ENCODE data around the gene RHOT2. TPM values are rescaled to one million over a fixed set of nuclear protein-coding genes. Genes with fewer than 3 reads are reported as not detected.

Gene RHOT2
- 66.4 to 97.4 TPM (median 83.6 TPM) in 5 replicates for total RNA-seq (2022; extraction: Qiagen RNA extraction; ENCODE audit: low read depth)

DNA sequence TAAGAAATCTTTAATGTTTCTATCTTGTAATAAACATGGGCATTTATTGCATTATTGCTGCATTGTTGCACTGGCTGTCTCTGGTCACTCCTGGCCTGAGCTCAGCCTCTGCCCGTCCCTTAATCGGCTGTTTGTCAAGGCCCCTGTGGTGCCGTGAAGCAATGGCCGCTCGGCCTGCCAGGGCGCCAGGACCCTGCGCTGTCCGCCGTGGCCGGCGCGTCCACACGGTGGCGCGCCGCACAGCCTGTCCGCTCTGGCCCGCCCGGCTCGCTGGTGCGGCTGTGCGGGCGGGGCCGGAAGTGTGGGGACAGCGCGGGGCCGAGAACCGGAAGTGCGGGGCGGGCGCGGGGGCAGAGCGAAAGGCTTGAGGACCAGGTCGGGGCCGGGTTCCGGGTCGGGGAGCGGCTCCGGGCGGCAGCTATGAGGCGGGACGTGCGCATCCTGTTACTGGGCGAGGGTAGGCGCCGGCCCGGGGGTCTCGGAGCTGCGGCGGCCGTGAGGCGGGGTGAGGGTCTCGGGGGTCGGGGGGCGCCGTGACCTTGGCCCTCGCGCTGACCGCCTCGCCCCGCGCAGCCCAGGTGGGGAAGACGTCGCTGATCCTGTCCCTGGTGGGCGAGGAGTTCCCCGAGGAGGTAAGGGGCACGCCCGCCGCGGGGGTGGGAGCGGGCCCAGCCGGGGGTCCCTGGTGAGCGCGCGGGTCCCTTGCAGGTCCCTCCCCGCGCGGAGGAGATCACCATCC, at the start of gene RHOT2:
RHOT2 (plus strand) TSS at position 353 of the 739 bp plus-strand sequence; CDS start at position 421, 68 bp downstream.

DNA sequence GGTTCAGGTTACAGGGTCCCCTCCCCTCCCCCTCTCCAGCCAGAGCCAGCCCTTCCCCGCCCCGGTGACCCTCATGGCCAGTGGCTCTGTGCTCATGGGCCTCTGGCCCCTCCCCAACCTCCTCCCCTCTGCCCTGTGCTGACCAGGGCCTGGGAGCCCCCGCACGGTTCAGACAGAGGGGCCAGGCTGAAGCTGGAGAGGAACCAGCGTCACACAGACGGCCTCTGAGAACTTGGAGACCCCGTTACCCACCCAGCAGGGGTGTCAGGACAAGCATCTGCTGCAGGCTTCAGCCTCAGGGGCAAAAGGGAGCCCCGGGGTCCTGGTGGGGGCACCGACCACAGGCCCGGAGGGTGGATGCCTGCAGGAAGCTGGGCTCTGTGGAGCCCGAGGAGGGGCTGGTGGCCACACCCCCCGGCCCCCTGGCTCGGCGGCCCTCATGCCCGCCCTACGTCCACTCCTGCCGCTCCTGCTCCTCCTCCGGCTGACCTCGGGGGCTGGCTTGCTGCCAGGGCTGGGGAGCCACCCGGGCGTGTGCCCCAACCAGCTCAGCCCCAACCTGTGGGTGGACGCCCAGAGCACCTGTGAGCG, 37.0 kb upstream of the RHOT2 start, which contains the start of gene WFIKKN1:
WFIKKN1 (plus strand) TSS at position 171 of the 591 bp plus-strand sequence; CDS start at position 440, 269 bp downstream.

DNA sequence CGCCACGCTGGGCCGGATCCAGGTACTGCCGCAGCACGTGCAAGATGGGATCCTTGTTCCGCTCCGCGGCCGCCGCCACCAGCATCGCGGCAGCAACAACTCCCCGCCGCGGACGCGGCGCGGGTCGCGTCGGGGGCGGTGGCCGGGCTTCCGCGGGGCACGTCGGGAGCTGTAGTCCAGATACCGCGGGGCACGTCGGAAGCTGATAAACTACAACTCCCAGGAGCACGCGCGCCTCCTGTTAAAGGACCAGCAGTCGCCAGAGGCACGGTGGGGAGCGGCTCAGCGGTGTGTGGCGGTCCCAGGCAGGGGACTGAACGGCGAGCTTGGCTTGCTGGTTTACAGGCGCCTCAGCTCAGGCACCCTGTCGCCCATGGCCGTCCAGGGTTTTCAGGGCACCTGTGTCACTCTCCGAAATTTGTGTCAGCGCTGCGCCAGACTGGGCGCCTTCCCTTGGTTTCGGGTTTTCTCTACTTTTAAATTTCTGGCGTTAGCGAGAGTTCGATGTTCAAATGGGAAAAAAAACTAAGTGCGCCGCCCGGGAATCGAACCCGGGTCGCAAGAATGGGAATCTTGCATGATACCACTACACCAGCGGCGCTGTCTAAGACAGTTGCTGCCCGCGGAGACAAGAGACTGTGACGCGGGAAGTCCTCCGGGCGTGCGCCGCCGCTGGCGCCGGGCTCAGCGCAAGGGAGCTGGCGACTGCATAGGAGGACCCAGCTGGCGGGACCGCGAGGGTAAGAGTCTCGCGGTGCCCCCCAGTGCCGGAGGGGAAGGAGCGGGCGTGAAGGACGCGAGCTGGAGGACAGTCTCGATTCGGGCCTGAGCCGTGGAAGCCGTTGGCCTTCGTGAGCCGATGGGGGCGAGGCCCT, 31.5 kb upstream of the RHOT2 start, which contains the start of gene METTL26:
METTL26 (minus strand) TSS at position 100 of the 875 bp plus-strand sequence; CDS start at position 85, 15 bp downstream.

DNA sequence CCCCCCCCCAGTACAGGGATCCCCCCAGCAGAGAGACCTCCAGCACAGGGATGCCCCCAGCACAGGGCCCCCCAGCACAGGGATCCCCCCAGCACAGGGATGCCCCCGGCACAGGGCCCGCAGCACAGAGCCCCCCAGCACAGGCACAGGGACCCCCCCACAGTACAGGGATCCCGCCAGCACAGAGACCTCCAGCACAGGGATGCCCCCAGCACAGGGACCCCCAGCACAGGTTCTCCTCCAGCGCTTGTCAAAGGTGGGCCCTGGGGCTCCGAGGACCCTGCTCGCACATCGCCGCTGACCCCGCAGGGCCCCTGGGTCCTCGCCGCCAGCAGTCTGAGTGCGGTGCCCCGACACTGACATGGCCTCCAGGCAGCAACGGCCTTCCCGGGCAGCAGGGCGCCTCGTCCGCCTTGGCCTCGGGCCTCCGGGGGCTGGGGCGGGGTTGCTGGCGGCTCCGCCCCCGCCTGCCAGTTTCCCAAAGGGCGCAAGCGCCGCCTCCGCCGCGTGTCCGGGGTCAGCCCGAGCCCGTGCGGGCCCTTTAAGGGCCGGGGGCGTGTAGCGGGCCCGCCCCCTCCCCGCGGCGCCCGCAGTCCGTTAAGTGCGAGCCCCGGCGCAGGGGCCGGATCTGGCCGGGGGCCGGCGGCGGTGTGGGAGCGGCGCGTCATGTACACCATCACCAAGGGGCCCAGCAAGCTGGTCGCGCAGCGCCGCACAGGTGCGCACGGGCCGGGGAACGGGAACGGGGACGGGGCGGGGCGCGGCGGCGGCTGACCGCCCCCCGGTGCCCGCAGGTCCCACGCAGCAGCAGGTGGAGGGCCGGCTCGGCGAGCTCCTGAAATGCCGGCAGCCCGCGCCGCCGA, 26.4 kb upstream of the RHOT2 start, which contains the start of gene MCRIP2:
MCRIP2 (plus strand) TSS at position 503 of the 863 bp plus-strand sequence; CDS start at position 667, 164 bp downstream.

DNA sequence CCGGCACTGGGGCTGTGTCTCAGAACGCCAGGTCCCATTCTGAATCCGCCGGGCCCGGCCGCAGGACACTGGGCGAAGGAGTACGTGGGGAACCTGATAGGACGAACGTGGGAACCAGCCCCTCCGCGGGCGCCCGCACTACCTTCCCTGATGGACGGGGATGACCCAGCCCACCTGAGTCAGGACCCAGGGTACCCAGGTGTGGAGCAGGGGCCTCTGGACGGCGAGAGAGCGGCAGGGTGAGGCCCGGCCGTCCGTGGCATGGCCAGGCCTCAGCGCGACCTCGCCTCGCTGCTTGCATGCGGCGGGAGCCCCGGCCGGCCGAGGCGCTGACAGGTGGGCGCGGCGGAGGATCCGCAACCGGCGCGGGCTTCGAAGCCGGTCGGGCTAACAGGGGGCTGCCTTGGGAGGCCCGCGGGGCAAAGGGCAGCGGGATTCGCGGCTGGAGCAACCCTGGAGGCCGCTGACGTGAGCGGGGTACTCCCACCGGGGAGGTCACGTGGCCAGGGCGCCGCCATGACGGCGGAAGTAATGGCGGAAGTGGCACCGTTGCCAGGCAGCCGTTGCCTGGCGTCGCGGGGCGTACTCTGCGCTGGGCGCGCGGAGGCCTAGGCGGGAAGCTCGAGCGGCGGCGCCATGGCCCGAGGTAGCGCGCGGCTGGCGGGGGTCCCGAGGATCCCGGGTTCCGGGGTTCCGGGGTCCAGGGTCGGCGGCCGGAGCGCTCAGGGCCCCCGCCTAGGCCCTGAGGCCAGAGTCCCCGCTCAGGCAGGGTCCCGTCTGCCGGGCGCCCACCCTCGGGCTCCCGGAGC, 18.9 kb upstream of the RHOT2 start, which contains the start of gene WDR90:
WDR90 (plus strand) TSS at position 585 of the 809 bp plus-strand sequence; CDS start at position 637, 52 bp downstream.

DNA sequence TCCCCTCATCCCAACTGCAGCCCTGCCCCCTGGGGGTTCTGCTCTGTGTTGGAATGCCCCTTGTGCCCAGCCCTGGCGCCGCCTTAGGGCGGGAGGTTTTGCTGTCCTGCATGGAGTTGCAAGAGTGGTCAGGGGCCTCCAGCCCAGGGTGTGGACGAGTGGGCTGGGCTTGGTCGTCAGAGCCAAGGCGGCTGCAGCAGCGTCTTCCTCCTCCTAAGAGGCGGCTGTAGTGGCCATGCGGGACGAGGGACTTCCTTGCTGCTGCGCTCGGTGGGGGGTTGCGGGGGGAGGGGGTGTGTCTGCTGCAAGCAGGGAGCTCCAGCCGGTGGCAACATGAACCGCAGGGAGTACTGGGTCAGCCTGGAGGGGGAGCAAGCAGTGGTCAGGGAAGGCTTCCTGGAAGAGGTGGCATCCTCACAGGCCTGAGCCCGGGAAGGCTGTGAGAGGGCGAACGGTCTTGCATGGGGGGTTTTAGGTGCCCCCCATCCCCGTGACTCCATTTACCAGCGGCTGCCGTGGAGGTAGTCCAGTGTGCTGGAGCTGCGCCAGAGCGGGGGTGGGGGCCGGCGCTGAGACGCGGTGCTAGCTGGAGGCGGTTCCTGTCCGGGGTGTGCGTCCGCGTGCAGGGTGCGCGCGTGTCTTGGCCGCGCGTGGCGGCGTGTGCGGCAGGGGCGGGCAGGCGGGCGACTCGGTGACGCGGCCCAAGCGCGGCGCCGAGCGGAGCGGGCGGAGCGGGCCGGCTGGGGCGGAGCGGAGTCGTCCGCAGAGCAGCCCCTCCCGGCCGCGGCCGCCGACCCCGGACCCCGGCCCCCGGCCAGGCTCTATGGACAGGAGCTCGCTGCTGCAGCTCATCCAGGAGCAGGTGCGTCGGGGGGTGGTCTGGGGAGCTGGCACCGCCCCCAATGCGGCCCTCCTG, 7.3 kb downstream of the RHOT2 start, which contains the start of gene RHBDL1:
RHBDL1 (plus strand) TSS at position 704 of the 916 bp plus-strand sequence; CDS start at position 824, 120 bp downstream.

DNA sequence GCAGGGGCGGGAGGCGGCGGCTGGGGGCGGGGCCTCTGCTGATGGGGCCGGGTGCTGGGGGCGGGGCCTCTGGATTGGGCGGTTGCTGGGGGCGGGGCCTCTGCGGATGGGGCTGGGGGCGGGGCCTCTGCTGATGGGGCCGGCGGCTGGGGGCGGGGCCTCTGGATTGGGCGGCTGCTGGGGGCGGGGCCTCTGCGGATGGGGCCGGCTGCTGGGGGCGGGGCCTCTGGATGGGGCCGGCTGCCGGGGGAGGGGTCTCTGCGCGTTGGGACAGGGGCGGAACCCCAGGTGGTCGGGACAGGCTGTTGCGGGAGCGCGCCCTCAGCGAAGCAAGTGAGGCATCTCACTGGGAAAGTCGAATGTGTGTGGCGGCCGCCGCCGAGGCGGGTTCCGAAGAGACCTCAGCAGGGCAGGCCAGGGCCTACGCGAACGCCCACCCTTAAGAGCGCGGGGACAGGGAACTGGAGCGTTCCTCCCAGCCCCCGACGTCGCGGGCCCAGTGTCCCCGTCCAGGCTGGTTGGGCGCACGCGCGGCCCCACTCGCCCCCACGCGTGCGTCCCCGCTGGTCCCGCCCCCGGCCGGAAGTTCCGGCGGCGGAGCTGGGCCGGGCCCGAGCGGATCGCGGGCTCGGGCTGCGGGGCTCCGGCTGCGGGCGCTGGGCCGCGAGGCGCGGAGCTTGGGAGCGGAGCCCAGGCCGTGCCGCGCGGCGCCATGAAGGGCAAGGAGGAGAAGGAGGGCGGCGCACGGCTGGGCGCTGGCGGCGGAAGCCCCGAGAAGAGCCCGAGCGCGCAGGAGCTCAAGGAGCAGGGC, 12.1 kb downstream of the RHOT2 start, which contains the start of gene STUB1:
STUB1 (plus strand) TSS at position 597 of the 811 bp plus-strand sequence; CDS start at position 713, 116 bp downstream.

DNA sequence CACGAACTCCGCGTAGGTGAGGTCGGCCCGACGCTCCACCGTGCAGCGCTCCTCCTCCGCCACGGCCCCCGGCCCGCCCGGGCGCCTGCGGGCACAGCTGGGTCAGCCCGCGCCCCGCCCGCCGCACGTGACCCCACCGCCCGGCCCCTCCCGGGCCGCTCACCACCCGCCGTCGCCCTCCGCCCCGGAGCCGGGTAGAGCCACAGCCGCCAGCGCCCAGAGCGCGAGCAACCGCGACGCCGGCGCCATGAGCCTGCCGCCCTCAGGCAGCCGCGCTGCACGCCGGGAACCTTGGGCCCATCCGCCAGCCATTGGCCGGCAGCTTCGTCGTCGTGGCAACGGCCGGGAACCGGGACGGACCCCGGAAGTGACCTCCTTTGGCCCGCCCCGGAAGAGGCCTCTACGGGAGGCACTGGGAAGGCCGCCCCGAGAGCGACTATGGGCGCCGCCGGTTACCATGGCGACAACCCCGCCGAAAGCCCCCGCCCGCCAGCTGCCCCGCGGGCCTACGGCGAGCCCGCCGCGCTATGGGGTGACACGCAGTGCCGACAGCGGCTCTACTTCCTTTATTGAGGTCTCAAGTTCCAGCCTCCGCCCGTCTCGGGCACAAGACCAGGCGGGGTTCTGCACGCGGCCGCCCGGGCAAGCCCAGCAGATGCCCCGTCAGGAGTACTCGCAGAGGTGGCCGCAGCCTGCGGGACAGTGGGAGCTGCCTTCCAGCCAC, 16.3 kb downstream of the RHOT2 start, which contains the start of gene JMJD8:
JMJD8 (minus strand) TSS at position 264 of the 724 bp plus-strand sequence; CDS start at position 249, 15 bp downstream.

DNA sequence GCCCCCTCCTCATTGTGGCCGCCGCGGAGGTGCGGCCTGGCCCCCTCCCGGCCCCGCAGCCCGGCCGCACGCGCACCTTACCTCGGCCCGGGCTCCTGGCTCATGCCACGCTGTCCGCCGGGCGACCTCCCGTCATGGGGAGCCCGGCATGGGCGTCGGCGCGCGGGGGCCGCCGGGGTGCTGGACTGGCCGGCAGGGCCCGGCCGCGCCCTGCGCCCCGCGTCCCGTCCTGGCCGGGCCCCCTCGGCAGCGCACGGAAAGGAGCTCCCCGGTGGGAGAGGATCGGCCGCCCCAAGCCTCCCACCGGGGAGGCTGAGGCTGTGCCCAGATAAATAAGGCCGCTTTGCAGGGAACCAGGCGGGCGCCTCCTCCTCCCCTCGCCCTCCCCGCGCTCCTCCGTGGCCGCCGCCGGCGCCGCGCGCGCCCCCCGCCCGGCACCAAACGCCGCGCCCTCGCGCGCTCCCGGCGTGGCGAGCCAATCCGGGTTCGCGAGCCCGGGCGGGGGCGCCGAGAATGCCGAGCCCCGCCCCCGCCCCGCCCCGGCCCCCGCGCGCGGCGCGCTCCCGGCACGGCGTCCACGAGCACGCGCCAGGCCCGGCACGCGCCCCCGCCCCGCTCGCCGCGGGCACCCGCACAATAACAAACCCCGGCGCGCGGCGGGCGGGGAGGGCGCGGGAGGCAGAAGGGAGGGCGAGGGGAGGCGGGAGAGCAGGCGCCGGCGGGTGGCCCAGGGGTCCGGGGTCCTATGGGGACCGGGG, 37.7 kb downstream of the RHOT2 start, which contains the start of gene FBXL16:
FBXL16 (minus strand) TSS at position 371 of the 758 bp plus-strand sequence. CDS start 8,396 bp downstream, outside the sequence.

DNA sequence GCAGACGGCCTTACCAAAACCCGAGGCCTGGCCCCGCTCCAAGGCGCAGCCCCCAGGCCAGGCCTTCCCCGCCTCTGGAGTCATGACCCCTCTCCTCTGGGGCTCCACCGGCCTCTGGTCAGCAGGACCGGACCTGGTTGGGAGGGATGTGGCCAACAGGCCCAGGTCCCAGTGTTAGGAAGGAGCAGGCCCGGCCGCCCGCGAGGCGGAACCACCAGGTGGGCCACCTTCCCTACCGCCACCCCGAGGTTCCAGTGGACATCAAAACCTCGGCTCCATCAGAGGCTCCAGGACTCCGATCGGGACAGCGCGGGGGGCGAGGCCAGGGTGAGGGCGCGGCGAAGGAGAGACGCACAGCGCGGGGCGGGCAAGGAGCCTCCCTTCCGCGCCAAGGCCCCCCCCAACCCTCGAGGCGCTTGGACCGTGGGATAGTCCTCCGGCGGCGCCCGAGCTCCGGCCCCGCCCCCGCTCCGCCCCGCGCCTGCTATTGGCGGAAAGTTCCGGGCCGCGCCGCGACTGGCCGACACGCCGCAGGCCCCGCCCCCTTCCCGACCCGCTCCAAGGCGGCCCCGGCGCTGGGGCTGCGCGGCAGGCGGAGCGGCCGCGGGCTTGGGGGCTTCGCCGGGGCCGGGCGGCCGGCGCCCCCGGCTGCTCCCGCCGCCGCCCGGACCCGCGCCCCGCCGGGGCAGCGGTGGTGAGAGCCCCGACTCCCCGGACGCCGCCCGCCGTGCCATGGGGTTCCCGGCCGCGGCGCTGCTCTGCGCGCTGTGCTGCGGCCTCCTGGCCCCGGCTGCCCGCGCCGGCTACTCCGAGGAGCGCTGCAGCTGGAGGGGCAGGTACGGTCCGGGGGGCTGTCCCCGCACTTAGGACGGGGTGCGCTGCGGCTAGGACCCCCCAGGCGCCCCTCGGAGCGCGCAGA, 46.9 kb downstream of the RHOT2 start, which contains the start of gene METRN:
METRN (plus strand) TSS at position 561 of the 919 bp plus-strand sequence; CDS start at position 733, 172 bp downstream.

DNA sequence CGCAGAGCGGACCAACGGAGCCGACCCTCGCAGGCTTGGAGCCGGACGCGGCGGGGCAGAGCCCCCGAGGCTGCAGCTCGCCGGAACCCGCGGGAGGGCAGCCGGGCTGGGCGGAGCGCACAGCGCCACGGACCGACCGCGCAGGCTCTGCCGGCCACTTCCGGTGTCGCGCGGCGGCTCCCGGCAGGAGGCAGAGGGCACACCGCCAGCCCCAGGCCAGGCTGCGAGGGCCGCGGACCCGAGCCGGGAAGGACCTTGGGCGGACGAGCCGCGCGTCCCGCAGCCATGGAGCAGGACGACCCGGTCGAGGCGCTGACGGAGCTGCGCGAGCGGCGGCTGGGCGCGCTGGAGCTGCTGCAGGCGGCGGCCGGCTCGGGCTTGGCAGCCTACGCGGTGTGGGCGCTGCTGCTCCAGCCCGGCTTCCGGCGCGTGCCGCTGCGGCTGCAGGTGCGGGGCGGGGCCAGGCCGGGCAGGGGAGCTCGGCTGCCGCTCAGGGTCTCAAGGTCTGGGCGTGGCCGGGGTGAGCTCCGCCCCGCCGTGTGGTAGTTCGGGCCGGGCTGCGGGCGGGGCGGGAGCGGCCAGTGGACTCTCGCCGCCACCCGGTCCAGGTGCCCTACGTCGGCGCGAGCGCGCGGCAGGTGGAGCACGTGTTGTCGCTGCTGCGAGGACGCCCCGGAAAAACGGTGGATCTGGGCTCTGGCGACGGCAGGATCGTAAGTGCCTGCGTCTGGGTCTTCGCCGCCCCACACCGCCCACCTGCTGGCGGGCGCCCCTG, 53.2 kb downstream of the RHOT2 start, which contains the start of gene ANTKMT:
ANTKMT (plus strand) TSS at position 157 of the 775 bp plus-strand sequence; CDS start at position 286, 129 bp downstream.

Data from A549 treated with CpdA at 1 μM for 4 hours (cell line).